Vagina (tissue), 2 donors: ENCODE measurements around the gene CUTC.

Source experiments
- POLR2AphosphoS5 ChIP-seq, 2 donors: sonication (generic); formaldehyde crosslinking; IDR thresholded peaks; one replicate each; pipeline ENCODE4 v1.9.0; 2017; ENCODE audit warnings: antibody characterized with exemption in 2 of 2, mild to moderate bottlenecking in 2 of 2, low read depth in 1 of 2; ENCODE audit not compliant: insufficient read depth in 1 of 2
- TF ChIP-seq, protein P1 (sequence below), 3 experiments: fragments of 450-650 bp in 2 of 3; fragments of 200-600 bp in 1 of 3; sonication (generic) in 1 of 3; IDR thresholded peaks; one replicate each; pipeline ENCODE4 v1.5.1; 2017 to 2019; ENCODE audit warnings: antibody characterized with exemption in 3 of 3, mild to moderate bottlenecking in 2 of 3, moderate library complexity in 2 of 3

DNA sequence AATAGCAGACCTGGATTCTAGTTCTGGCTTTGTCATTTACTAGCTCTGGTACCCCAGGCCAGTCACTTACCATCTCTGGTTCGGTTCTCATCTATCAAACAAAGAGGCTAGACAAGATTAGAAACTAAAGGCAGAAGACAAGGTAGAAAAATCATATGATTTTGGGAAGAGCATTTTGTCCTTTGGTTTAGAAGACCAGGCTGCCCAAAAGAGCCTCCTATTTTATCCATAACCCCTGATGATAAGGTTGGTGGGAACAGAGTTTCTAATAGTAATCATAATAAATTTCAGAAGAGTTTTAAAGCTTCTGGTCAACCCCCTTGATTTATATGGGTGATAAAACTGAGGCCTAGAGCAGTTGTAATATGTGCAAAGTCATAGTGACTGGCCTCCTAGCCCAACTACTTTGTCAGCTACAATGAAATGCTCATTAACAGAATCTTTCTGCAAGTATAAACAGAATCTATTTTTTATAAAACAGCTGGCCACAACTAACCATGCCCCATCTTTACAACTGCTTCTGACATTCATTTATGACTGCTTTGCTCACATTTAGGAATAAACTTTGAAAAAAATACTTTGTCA, 23.5 kb upstream of the CUTC start:
- TF ChIP-seq, protein P1, sequence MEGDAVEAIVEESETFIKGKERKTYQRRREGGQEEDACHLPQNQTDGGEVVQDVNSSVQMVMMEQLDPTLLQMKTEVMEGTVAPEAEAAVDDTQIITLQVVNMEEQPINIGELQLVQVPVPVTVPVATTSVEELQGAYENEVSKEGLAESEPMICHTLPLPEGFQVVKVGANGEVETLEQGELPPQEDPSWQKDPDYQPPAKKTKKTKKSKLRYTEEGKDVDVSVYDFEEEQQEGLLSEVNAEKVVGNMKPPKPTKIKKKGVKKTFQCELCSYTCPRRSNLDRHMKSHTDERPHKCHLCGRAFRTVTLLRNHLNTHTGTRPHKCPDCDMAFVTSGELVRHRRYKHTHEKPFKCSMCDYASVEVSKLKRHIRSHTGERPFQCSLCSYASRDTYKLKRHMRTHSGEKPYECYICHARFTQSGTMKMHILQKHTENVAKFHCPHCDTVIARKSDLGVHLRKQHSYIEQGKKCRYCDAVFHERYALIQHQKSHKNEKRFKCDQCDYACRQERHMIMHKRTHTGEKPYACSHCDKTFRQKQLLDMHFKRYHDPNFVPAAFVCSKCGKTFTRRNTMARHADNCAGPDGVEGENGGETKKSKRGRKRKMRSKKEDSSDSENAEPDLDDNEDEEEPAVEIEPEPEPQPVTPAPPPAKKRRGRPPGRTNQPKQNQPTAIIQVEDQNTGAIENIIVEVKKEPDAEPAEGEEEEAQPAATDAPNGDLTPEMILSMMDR (IDR thresholded peaks at IDR 0.05) = no peak
- no peak for TF ChIP-seq POLR2AphosphoS5 (IDR thresholded peaks at IDR 0.05; ENCODE audit: insufficient read depth in 1 of 2, low read depth in 1 of 2)
